NOMO-1 treated with DMSO at 0.1 percent for 48 hours (cell line): ENCODE results near the gene ABCG1.

Source experiments
- DNase-seq: peaks from one replicate; lab custom pipeline; 2025; ENCODE audit not compliant: unreplicated experiment; lab: John Stamatoyannopoulos, UW

The ABCG1 gene

GRCh38 chr21:42231756-42232155 is 12.8 kb downstream of the ABCG1 start:
- DNase-seq: no peak

GRCh38 chr21:42232176-42232825 is 13.4 kb downstream of the ABCG1 start:
- DNase-seq: no peak

- peak; percentile 93 for DNase-seq
These were observed 14.4 kb downstream of the ABCG1 start for GRCh38 chr21:42233067-42233961.

GRCh38 chr21:42234041-42234440 is 15.1 kb downstream of the ABCG1 start:
- DNase-seq: no peak

GRCh38 chr21:42234464-42235241 is 15.7 kb downstream of the ABCG1 start:
- peak; percentile 13 for DNase-seq

- DNase-seq: no peak
These were observed 16.7 kb downstream of the ABCG1 start for GRCh38 chr21:42235593-42235992.

- no peak for DNase-seq
These were observed 17.1 kb downstream of the ABCG1 start for GRCh38 chr21:42236014-42236413.

GRCh38 chr21:42236693-42237092 is 17.8 kb downstream of the ABCG1 start:
- no peak for DNase-seq

GRCh38 chr21:42237161-42237560 is 18.2 kb downstream of the ABCG1 start:
- DNase-seq: no peak

- no peak for DNase-seq
These were observed 18.6 kb downstream of the ABCG1 start for GRCh38 chr21:42237577-42237976.

- DNase-seq: no peak
These were observed 19.4 kb downstream of the ABCG1 start for GRCh38 chr21:42238185-42238934.

GRCh38 chr21:42239556-42239955 is 20.6 kb downstream of the ABCG1 start:
- no peak for DNase-seq

- no peak for DNase-seq
These were observed 21.0 kb downstream of the ABCG1 start for GRCh38 chr21:42239973-42240372.

GRCh38 chr21:42242611-42243010 is 23.7 kb downstream of the ABCG1 start:
- DNase-seq: no peak

GRCh38 chr21:42243026-42243425 is 24.1 kb downstream of the ABCG1 start:
- no peak for DNase-seq

GRCh38 chr21:42245331-42246193 is 26.6 kb downstream of the ABCG1 start:
- DNase-seq: no peak

GRCh38 chr21:42247716-42248115 is 28.8 kb downstream of the ABCG1 start:
- DNase-seq: no peak

GRCh38 chr21:42248241-42248640 is 29.3 kb downstream of the ABCG1 start:
- DNase-seq: no peak

GRCh38 chr21:42248783-42249597 is 30.1 kb downstream of the ABCG1 start:
- DNase-seq: peak; percentile 88
